Vagina (tissue), 2 donors: Measurements from ENCODE around the gene KIAA1755. TPM values are rescaled to one million over a fixed set of nuclear protein-coding genes. Genes with fewer than 3 reads are reported as not detected.
A peak's percentile ranks its signal among the peaks of the same experiment; 100 is the strongest.

ENCODE experiments used
- DNase-seq, 2 donors: peaks; one replicate each; pipeline ENCODE4 v3.0.0-alpha.2; 2017; ENCODE audit errors: extremely low spot score in 2 of 2
- H3K27ac ChIP-seq: fragments of 200-600 bp; sonication (generic); one replicate; pipeline ENCODE4 v1.5.1; 2019
- H3K27me3 ChIP-seq: fragments of 200-600 bp; sonication (generic); one replicate; pipeline ENCODE4 v1.5.1; 2019
- H3K36me3 ChIP-seq, 2 donors: fragments of 200-600 bp; sonication (generic); one replicate each; pipeline ENCODE4 v1.5.1; 2017 to 2019
- H3K4me1 ChIP-seq: fragments of 200-600 bp; sonication (generic); one replicate; pipeline ENCODE4 v1.5.1; 2019
- H3K4me3 ChIP-seq, 2 donors: fragments of 200-600 bp; sonication (generic); 1 replicate in 1 of 2; 2 replicates in 1 of 2; pipeline ENCODE4 v1.5.1; 2016 to 2019
- H3K9me3 ChIP-seq: fragments of 200-600 bp; sonication (generic); one replicate; pipeline ENCODE4 v1.5.1; 2019
- POLR2A ChIP-seq, 2 donors: fragments of 450-650 bp; IDR thresholded peaks; one replicate each; pipeline ENCODE4 v1.6.1; 2017; ENCODE audit warnings: antibody characterized with exemption in 2 of 2, mild to moderate bottlenecking in 2 of 2, moderate library complexity in 2 of 2
- POLR2AphosphoS5 ChIP-seq, 2 donors: sonication (generic); formaldehyde crosslinking; IDR thresholded peaks; one replicate each; pipeline ENCODE4 v1.9.0; 2017; ENCODE audit warnings: antibody characterized with exemption in 2 of 2, mild to moderate bottlenecking in 2 of 2, low read depth in 1 of 2; ENCODE audit not compliant: insufficient read depth in 1 of 2
- intact Hi-C: fragments of 100-400 bp; cut with DNase I; formaldehyde crosslinking; loops from one replicate; pipeline ENCODE4 v1.15.1; 2023
- total RNA-seq: library from RNA; depleted of rRNA; stranded (reverse); fragments of >200 nt; gene quantifications from one replicate; pipeline ENCODE4 v1.2.3, GENCODE V29; 2016
- TF ChIP-seq, protein P1 (sequence below), 3 experiments: fragments of 450-650 bp in 2 of 3; fragments of 200-600 bp in 1 of 3; sonication (generic) in 1 of 3; IDR thresholded peaks; one replicate each; pipeline ENCODE4 v1.5.1; 2017 to 2019; ENCODE audit warnings: antibody characterized with exemption in 3 of 3, mild to moderate bottlenecking in 2 of 3, moderate library complexity in 2 of 3

KIAA1755 gene
- total RNA-seq, 1 donor from 2014 or later: 2.7 TPM

DNA sequence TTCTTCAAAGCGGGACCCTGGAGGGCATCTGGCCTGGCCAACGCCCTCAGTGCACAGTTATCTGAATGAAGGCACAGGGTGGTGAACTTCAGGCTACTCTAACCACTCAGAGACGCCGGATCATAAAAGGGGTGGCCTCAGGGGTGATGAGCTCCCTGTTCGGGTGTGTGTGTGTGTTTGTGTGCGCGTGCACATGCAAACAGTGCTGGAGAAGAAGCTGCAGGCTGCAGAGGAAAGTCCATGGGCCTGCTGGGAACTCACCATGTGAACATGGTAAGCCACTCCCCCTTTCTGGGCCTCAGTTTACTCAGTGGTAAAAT lies 42.0 kb downstream of the KIAA1755 start:
- no peak for DNase-seq
- Histone ChIP-seq H3K4me1 (peaks cover 14% of the 10 kb centered on the region), H3K36me3 (no peaks in the 10 kb centered on the region), H3K27me3 (no peaks in the 10 kb centered on the region), H3K9me3 (no peaks in the 10 kb centered on the region), H3K27ac (peak overlapping the region; percentile 74), H3K4me3 (no peak overlapping the region)
- intact Hi-C loops: loop anchor here (5.0 kb wide), 1 partner anchor 51 kb away; the partner anchor contains the start of gene TGM2
- no peak for TF ChIP-seq POLR2AphosphoS5 (IDR thresholded peaks at IDR 0.05; ENCODE audit: insufficient read depth in 1 of 2, low read depth in 1 of 2)
- TF ChIP-seq, protein P1, sequence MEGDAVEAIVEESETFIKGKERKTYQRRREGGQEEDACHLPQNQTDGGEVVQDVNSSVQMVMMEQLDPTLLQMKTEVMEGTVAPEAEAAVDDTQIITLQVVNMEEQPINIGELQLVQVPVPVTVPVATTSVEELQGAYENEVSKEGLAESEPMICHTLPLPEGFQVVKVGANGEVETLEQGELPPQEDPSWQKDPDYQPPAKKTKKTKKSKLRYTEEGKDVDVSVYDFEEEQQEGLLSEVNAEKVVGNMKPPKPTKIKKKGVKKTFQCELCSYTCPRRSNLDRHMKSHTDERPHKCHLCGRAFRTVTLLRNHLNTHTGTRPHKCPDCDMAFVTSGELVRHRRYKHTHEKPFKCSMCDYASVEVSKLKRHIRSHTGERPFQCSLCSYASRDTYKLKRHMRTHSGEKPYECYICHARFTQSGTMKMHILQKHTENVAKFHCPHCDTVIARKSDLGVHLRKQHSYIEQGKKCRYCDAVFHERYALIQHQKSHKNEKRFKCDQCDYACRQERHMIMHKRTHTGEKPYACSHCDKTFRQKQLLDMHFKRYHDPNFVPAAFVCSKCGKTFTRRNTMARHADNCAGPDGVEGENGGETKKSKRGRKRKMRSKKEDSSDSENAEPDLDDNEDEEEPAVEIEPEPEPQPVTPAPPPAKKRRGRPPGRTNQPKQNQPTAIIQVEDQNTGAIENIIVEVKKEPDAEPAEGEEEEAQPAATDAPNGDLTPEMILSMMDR (IDR thresholded peaks at IDR 0.05): no peak
- TF ChIP-seq POLR2A (IDR thresholded peaks at IDR 0.05): no peak

DNA sequence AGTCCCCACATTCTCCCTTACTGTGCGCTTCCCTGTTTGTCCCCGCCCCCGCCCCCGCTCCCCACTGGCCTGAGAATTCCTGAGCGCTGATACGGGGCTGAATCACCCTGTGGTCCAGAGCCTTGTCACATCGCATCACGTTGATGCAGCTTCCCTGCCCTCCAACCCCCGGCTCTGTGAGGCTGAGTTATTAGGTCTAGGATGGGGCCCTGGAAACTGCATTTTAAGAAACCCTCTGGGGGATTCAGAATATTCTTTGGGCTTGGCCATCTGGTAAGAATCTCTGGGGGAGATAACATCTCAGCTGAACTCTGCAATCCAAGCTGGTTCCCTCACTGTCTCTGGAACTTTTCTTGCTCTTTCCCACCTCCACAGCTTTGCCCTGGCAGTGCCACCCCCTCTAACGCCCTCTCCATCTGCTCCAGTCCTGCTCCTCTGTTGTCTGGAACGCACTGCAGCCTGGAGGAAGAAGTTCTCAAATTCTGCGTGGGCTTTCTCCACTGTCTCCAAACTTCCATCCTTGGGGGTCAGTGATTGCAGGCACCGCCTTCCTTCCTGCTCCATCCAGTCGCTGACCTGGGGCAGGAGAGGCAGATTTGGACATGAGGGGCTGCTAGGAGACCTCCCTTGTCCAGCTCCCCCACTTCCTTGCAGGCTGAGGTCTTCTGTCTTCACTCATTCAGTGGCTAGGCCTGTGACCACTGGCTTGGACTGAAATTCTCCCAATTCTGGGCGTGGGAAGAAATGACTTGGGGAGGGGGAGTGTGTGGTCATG lies 42.6 kb downstream of the KIAA1755 start:
- intact Hi-C loops: loop anchor here (5.0 kb wide), 1 partner anchor 51 kb away; the partner anchor contains the start of gene TGM2
- no peak for DNase-seq
- no peak overlapping the region for H3K4me3 ChIP-seq
- no peaks in the 10 kb centered on the region for H3K27me3 ChIP-seq
- H3K4me1 ChIP-seq: peaks cover 17% of the 10 kb centered on the region
- H3K9me3 ChIP-seq: no peaks in the 10 kb centered on the region
- no peaks in the 10 kb centered on the region for H3K36me3 ChIP-seq
- peak overlapping the region; percentile 74 for H3K27ac ChIP-seq
- TF ChIP-seq, protein P1 (IDR thresholded peaks at IDR 0.05): no peak
- no peak for TF ChIP-seq POLR2A (IDR thresholded peaks at IDR 0.05)
- no peak for TF ChIP-seq POLR2AphosphoS5 (IDR thresholded peaks at IDR 0.05; ENCODE audit: insufficient read depth in 1 of 2, low read depth in 1 of 2)

DNA sequence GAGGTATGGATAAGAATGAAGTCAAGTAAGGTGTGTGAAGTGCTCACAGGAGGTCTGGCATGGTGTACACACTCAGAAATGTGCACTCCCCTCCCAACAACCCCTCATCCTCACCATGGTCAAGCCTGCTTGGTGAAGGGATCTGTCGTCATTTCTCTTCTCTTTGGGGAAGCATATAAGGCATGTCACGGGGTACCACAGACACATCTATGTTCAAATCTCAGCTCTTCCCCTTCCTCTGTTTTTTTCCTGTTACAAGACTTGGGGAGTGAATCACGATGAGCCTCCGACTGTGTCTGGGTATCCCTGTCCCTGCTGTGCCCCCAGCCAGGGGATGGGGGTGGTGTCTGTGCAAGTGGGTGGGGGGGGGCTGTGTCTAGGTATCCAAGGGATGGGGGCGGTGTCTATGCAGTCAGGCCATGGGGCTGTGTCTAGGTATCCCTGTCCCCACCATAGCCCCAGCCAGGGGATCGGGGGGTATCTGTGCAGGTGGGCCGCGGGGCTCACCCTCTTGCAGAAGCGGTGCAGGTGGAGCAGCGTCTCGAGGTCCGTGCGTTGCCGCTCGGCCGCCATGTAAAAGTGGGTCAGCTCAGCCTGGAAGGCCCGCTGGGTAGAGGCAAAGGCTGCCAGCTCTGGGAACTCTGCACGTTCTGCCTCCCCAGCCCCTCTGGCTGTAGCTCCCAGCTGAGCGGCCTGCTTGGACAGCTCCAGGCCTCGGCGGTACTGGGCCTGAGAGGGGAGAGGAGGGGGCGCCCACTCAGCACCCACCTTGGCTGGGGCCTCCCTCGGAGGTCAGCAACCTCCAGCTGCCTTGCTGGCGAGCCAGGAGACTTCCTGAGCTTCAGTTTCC lies 43.6 kb downstream of the KIAA1755 start:
- H3K4me1 ChIP-seq: peaks cover 22% of the 10 kb centered on the region
- intact Hi-C loops: loop anchor here (5.0 kb wide), 1 partner anchor 50 kb away; the partner anchor contains the start of gene TGM2
- no peak overlapping the region for H3K4me3 ChIP-seq
- peak overlapping the region; percentile 74 for H3K27ac ChIP-seq
- H3K27me3 ChIP-seq: no peaks in the 10 kb centered on the region
- no peaks in the 10 kb centered on the region for H3K9me3 ChIP-seq
- DNase-seq: no peak
- H3K36me3 ChIP-seq: no peaks in the 10 kb centered on the region
- TF ChIP-seq POLR2A (IDR thresholded peaks at IDR 0.05) (no peak), POLR2AphosphoS5 (IDR thresholded peaks at IDR 0.05; ENCODE audit: insufficient read depth in 1 of 2, low read depth in 1 of 2) (no peak)
- TF ChIP-seq, protein P1 (IDR thresholded peaks at IDR 0.05): no peak

DNA sequence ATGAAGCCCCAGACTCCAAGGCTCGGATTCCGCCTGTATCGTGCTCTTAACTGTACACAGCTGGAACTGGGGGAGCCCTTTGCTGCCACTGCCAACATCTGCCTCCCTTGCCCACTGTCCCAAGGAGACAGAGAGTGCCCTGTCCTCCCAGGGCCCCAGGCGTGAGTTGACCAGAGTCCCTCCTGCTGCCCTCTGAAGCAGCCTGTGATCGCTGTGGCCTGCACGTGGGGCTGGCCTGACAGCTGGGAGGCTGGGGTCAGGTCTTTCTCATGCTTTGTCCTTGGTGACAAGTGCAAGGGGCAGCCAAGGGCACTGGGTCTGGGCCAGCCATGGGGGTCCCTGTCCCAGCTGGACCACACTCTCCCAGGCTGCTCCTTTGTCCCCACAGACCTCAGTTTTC lies 44.3 kb downstream of the KIAA1755 start:
- peaks cover 18% of the 10 kb centered on the region for H3K4me1 ChIP-seq
- H3K27me3 ChIP-seq: no peaks in the 10 kb centered on the region
- no peak for DNase-seq
- no peaks in the 10 kb centered on the region for H3K9me3 ChIP-seq
- intact Hi-C loops: loop anchor here (5.0 kb wide), 1 partner anchor 49 kb away; the partner anchor contains the start of gene TGM2
- TF ChIP-seq, protein P1 (IDR thresholded peaks at IDR 0.05): no peak
- TF ChIP-seq POLR2A (IDR thresholded peaks at IDR 0.05) (no peak), POLR2AphosphoS5 (IDR thresholded peaks at IDR 0.05; ENCODE audit: insufficient read depth in 1 of 2, low read depth in 1 of 2) (no peak)
- H3K4me3 ChIP-seq: no peak overlapping the region
- H3K27ac ChIP-seq: no peak overlapping the region
- no peaks in the 10 kb centered on the region for H3K36me3 ChIP-seq
